ENCODE data around the gene ANKRD39.
A peak's percentile ranks its signal among the peaks of the same experiment; 100 is the strongest.

The ANKRD39 gene

DNA sequence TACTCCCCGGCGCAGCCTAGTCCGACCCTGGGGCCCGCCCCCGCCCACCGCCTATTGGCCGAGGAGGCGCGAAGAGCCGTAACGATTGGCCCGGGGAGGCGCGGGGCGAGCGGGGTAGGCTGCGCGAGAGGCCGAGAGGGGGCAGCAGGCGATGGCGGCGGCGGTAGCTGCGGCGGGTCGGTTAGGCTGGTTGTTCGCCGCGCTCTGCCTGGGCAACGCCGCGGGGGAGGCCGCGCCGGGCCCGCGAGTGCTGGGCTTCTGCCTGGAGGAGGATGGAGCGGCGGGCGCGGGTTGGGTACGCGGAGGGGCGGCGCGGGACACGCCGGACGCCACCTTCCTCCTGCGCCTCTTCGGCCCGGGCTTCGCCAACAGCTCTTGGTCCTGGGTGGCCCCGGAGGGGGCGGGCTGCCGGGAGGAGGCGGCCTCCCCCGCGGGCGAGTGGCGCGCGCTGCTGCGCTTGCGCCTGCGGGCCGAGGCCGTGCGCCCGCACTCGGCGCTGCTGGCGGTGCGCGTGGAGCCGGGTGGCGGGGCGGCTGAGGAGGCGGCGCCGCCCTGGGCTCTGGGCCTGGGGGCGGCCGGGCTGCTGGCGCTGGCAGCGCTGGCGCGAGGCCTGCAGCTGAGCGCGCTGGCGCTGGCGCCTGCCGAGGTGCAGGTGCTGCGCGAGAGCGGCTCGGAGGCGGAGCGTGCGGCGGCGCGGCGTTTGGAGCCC lies 41.5 kb downstream of the ANKRD39 start, which contains the start of gene CNNM3:
Gene CNNM3, plus strand, starts transcription at position 142 of the 709 bp plus-strand sequence. Its CDS starts 10 bp downstream, at position 152.
- POLR2A ChIA-PET, result interaction anchor here (0.8 to 3.2 kb wide), 19 partner anchors 16 to 281 kb away, joined by 3 to 15 read pairs (median 3); partner anchors contain the start of genes ANKRD39 and KANSL3

DNA sequence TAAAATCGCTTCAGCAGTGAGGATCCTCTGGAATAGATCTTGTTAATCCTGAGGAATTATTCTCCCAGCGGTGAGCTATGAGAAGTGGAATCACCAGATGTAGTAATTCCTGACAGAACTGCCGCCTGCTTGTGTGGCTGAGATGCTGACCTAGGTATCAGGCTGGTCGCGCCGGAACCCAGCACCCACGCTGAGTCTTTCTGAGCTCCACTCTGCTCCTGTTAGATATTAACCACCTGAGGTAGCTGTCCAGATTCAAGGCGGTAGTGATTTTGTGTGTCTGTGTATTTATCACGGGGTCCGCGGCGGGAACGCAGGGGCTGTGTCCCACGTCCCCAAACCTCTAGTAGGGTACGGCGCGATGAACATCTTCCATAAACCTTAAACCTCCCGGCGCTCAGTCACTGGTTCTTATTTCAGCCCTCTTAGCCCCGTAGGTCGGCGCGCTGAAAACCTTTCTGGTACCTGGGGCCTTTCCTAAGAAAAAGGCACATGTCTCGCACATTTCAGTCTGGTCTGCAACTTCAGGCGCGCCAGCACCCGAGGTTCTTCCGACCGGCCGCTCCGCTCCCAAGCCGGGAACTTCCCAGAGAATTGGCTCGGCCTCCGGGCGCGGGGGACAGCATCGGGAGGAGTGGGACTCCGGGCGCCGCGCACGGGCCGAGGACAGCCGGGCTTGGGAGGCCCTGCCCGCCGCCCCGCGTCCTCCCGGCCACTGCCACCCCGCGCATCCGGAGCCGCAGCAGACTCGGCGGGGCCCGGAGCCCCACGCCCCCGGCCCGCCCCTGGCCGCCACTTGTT lies 42.3 kb downstream of the ANKRD39 start:
- peak; percentile 41 for DNase-seq (ENCODE audit: extremely low spot score)
- CTCF ChIA-PET, result interaction anchor here (0.8 to 1.1 kb wide), 3 partner anchors 15 to 52 kb away, joined by 4 to 5 read pairs (median 5); no protein-coding TSS in a partner anchor
- POLR2A ChIA-PET, result interaction anchor here (0.8 to 3.2 kb wide), 16 partner anchors 17 to 191 kb away, joined by 3 to 15 read pairs (median 4); partner anchors contain the start of genes ANKRD39 and KANSL3
- TF ChIP-seq FOXK2 (IDR thresholded peaks at IDR 0.05), result no peak
- no peak for TF ChIP-seq HDGF (IDR thresholded peaks at IDR 0.05; ENCODE audit: borderline replicate concordance)
- no peak for TF ChIP-seq FOXM1 (IDR thresholded peaks at IDR 0.05; ENCODE audit: borderline replicate concordance)
- no peak for TF ChIP-seq BHLHE40 (IDR thresholded peaks at IDR 0.05; ENCODE audit: borderline replicate concordance)
- TF ChIP-seq TARDBP (IDR thresholded peaks at IDR 0.05), result no peak
- no peak for TF ChIP-seq SUZ12 (IDR thresholded peaks at IDR 0.05)
- no peak for TF ChIP-seq SP1 (IDR thresholded peaks at IDR 0.05)
- no peak for TF ChIP-seq CTBP1 (IDR thresholded peaks at IDR 0.05; ENCODE audit: borderline replicate concordance)
- no peak for TF ChIP-seq NFRKB (IDR thresholded peaks at IDR 0.05)
- no peak for TF ChIP-seq LEF1 (IDR thresholded peaks at IDR 0.05; ENCODE audit: borderline replicate concordance)
- TF ChIP-seq ZNF384 (IDR thresholded peaks at IDR 0.05), result no peak
- TF ChIP-seq ARNT (IDR thresholded peaks at IDR 0.05), result no peak
- no peak for TF ChIP-seq ELF4 (IDR thresholded peaks at IDR 0.05)
- no peak; the same call in 1 of the 2 replicates for TF ChIP-seq L3MBTL2 (conservative IDR thresholded peaks at IDR 0.05)
- no peak for TF ChIP-seq FOXA1 (IDR thresholded peaks at IDR 0.05)
- TF ChIP-seq, protein P1, sequence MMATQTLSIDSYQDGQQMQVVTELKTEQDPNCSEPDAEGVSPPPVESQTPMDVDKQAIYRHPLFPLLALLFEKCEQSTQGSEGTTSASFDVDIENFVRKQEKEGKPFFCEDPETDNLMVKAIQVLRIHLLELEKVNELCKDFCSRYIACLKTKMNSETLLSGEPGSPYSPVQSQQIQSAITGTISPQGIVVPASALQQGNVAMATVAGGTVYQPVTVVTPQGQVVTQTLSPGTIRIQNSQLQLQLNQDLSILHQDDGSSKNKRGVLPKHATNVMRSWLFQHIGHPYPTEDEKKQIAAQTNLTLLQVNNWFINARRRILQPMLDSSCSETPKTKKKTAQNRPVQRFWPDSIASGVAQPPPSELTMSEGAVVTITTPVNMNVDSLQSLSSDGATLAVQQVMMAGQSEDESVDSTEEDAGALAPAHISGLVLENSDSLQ (IDR thresholded peaks at IDR 0.05), result no peak

More for the DNA sequence above, 41.5 kb downstream of the ANKRD39 start, which contains the start of gene CNNM3:
- DNase-seq (ENCODE audit: extremely low spot score), result peak; percentile 96
- TF ChIP-seq LEF1 (IDR thresholded peaks at IDR 0.05; ENCODE audit: borderline replicate concordance), result no peak
- TF ChIP-seq TARDBP (IDR thresholded peaks at IDR 0.05), result no peak
- no peak for TF ChIP-seq BHLHE40 (IDR thresholded peaks at IDR 0.05; ENCODE audit: borderline replicate concordance)
- no peak for TF ChIP-seq ZNF384 (IDR thresholded peaks at IDR 0.05)
- TF ChIP-seq SP1 (IDR thresholded peaks at IDR 0.05), result no peak
- TF ChIP-seq, protein P1 (IDR thresholded peaks at IDR 0.05), result no peak
- peak; percentile 35; the same call in 1 of the 2 replicates for TF ChIP-seq FOXM1 (IDR thresholded peaks at IDR 0.05; ENCODE audit: borderline replicate concordance)
- CTCF ChIA-PET, result interaction anchor here (0.6 to 0.8 kb wide), 3 partner anchors 16 to 87 kb away, joined by 3 to 5 read pairs (median 4); no protein-coding TSS in a partner anchor

DNA sequence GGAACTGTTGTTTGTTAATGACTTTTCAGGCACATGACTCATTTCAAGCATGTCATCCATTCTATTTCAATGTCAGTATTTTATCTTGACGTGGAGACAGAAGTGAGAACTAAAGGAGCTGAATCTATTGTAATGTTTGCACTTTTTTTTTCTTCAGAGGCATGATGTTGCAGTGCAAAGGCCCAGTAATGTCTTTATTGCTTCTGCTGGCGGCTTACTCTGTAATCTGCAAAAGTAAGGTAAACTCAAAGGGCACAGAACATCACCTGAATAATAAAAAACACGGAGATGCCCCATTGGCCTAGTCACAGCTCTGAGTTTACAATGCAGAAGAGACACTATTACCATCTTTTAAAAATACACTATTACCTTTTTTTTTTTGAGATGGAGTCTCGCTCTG lies 44.2 kb downstream of the ANKRD39 start:
- POLR2A ChIA-PET, result interaction anchor here (1.2 kb wide), 2 partner anchors 44 to 53 kb away, joined by 3 read pairs; partner anchors contain the start of genes ANKRD39 and CNNM4
- CTCF ChIA-PET, result interaction anchor here (0.6 to 1.0 kb wide), 2 partner anchors 13 to 28 kb away, joined by 4 to 5 read pairs; no protein-coding TSS in a partner anchor
- DNase-seq (ENCODE audit: extremely low spot score), result no peak
- TF ChIP-seq BHLHE40 (IDR thresholded peaks at IDR 0.05; ENCODE audit: borderline replicate concordance) (no peak), SUZ12 (IDR thresholded peaks at IDR 0.05) (no peak), FOXM1 (IDR thresholded peaks at IDR 0.05; ENCODE audit: borderline replicate concordance) (no peak), SP1 (IDR thresholded peaks at IDR 0.05) (no peak), CTBP1 (IDR thresholded peaks at IDR 0.05; ENCODE audit: borderline replicate concordance) (no peak)

DNA sequence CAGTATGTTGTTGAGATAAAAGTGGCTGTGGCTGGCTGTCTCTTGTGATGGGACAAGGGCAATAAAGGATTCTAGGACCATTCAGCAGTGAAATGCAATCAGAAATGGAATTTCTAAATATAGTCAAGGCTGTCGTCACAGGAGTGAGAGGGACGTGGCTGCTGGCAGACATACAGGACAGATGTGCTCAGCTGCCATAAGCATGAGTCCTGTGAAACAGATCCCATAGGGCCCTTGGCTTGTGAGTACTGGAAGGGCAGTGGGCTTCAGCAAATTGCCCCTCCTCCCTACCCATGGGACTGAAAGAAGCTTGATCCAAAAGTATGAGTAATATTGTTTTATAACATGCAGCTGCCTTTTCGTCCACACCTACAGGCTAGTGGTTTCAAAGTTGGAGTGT lies 45.9 kb downstream of the ANKRD39 start:
- ChIA-PET CTCF (no interaction called here), POLR2A (no interaction called here)
- no peak for TF ChIP-seq CTBP1 (IDR thresholded peaks at IDR 0.05; ENCODE audit: borderline replicate concordance)
- TF ChIP-seq ARNT (IDR thresholded peaks at IDR 0.05), result no peak
- TF ChIP-seq SUZ12 (IDR thresholded peaks at IDR 0.05), result no peak
- no peak for TF ChIP-seq FOXA1 (IDR thresholded peaks at IDR 0.05)
- no peak for TF ChIP-seq FOXM1 (IDR thresholded peaks at IDR 0.05; ENCODE audit: borderline replicate concordance)
- no peak for TF ChIP-seq L3MBTL2 (conservative IDR thresholded peaks at IDR 0.05)
- TF ChIP-seq HDGF (IDR thresholded peaks at IDR 0.05; ENCODE audit: borderline replicate concordance), result no peak
- TF ChIP-seq SP1 (IDR thresholded peaks at IDR 0.05), result no peak
- no peak for TF ChIP-seq ELF4 (IDR thresholded peaks at IDR 0.05)
- TF ChIP-seq, protein P1 (IDR thresholded peaks at IDR 0.05), result no peak
- no peak for TF ChIP-seq TARDBP (IDR thresholded peaks at IDR 0.05)
- no peak for DNase-seq (ENCODE audit: extremely low spot score)

DNA sequence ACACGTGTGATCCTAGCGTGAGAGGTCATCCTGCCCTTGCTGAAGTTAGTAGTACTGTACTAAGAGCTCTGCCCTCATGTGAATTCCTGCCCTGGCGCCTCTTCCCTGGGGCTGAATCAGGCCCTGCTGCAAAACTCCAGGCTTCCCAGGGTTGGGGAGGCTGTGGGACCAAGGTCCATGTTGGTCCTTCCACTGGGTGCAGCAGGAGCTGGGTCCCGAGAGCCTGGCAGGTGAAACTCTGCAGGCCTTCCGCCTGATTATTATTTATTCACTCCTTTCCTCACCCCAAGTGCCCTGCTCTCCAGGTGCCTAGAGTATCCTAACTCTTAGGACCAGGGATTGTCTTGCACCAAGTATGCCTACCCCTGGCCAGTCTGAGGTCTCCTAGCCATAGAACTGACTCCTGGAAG lies 47.0 kb downstream of the ANKRD39 start:
- DNase-seq (ENCODE audit: extremely low spot score), result no peak
- POLR2A ChIA-PET, result no interaction called here
- CTCF ChIA-PET, result no interaction called here
- no peak for TF ChIP-seq L3MBTL2 (conservative IDR thresholded peaks at IDR 0.05)
- no peak for TF ChIP-seq HDGF (IDR thresholded peaks at IDR 0.05; ENCODE audit: borderline replicate concordance)
- no peak for TF ChIP-seq SP1 (IDR thresholded peaks at IDR 0.05)
